Measurements from ENCODE around the gene BHLHE40.

Gene BHLHE40

DNA sequence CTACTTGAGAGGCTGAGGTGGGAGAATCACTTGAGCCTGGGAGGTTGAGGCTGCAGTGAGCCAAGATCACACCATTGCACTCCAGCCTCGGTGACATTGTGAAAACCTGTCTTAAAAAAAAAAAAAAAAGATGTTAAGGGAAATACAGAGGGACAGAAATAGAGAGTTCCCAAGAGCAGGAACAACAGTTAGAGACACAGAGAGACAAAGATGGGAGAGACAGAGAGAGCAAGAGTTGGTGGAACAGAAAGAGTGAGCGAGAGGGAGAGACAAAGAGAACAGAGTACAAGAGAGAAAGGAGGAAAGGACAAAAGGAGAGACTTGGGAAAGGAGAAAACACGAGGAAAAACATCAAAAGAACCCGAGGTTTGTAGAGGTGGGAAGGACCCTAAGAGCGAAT lies 35.8 kb downstream of the BHLHE40 start (continued):
- no peak for TF ChIP-seq ZNF70 (CRISPR knock-in tag; IDR thresholded peaks at IDR 0.05)

DNA sequence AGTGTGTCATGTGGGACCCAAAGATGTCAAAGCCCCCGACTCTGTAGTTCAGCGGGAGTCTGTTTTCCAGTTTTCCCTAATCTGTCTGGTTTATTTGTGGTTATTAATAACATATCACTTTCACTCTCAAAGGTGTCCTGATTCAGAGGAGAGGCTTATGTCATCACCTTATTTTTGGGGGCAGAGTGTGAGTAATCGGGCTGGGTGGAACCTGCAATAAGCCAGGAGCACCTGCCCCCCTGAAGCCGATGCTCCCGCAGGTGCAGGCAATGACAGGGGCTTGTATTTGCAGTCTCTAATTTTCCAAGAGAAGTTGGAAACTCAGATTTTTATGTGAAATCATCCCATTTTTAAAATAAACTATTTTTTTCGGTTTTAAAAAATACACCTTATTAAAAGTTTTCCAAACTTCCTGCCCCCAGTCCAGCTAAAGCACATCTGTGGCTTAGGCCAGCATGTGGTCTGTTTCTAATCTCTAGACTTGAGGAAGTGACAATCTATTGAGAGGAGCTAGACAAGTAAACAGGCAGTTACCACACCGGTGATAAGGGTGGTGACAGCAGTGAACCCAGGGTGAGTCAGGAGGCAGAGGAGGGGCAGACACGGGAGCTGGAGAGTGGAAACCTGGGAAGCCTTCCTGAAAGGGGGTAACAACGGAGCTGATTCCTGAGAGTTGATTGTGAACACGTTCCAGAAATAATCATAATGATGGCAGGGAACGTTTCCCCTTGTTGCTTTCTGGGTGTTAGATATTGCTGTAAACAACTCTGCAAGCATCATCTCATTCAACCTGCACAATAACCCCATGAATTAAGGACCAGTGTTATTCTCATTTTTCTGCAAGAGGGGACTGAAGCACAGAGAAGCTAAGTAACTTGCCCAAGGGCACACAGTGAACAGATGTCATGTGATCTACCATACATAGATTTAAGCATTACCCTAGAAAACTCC lies 37.2 kb downstream of the BHLHE40 start:
- TF ChIP-seq, protein P1, sequence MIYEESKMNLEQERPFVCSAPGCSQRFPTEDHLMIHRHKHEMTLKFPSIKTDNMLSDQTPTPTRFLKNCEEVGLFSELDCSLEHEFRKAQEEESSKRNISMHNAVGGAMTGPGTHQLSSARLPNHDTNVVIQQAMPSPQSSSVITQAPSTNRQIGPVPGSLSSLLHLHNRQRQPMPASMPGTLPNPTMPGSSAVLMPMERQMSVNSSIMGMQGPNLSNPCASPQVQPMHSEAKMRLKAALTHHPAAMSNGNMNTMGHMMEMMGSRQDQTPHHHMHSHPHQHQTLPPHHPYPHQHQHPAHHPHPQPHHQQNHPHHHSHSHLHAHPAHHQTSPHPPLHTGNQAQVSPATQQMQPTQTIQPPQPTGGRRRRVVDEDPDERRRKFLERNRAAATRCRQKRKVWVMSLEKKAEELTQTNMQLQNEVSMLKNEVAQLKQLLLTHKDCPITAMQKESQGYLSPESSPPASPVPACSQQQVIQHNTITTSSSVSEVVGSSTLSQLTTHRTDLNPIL (CRISPR knock-in tag; IDR thresholded peaks at IDR 0.05; ENCODE audit: low read depth): no peak
- TF ChIP-seq, protein P2, sequence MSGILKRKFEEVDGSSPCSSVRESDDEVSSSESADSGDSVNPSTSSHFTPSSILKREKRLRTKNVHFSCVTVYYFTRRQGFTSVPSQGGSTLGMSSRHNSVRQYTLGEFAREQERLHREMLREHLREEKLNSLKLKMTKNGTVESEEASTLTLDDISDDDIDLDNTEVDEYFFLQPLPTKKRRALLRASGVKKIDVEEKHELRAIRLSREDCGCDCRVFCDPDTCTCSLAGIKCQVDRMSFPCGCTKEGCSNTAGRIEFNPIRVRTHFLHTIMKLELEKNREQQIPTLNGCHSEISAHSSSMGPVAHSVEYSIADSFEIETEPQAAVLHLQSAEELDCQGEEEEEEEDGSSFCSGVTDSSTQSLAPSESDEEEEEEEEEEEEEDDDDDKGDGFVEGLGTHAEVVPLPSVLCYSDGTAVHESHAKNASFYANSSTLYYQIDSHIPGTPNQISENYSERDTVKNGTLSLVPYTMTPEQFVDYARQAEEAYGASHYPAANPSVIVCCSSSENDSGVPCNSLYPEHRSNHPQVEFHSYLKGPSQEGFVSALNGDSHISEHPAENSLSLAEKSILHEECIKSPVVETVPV (CRISPR knock-in tag; IDR thresholded peaks at IDR 0.05): no peak
- no peak for TF ChIP-seq ZNF565 (CRISPR knock-in tag; conservative IDR thresholded peaks at IDR 0.05; ENCODE audit: low read depth)
- TF ChIP-seq, protein P3, sequence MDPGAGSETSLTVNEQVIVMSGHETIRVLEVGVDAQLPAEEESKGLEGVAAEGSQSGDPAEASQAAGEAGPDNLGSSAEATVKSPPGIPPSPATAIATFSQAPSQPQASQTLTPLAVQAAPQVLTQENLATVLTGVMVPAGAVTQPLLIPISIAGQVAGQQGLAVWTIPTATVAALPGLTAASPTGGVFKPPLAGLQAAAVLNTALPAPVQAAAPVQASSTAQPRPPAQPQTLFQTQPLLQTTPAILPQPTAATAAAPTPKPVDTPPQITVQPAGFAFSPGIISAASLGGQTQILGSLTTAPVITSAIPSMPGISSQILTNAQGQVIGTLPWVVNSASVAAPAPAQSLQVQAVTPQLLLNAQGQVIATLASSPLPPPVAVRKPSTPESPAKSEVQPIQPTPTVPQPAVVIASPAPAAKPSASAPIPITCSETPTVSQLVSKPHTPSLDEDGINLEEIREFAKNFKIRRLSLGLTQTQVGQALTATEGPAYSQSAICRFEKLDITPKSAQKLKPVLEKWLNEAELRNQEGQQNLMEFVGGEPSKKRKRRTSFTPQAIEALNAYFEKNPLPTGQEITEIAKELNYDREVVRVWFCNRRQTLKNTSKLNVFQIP (CRISPR knock-in tag; IDR thresholded peaks at IDR 0.05; ENCODE audit: borderline replicate concordance, low read depth): no peak
- TF ChIP-seq SNAI2 (CRISPR knock-in tag; IDR thresholded peaks at IDR 0.05): no peak
- no peak for TF ChIP-seq BACH2 (CRISPR knock-in tag; IDR thresholded peaks at IDR 0.05; ENCODE audit: borderline replicate concordance)
- TF ChIP-seq ZFP30 (CRISPR knock-in tag; IDR thresholded peaks at IDR 0.05): no peak
- TF ChIP-seq ZNF8 (CRISPR knock-in tag; IDR thresholded peaks at IDR 0.05): no peak
- TF ChIP-seq ZC3H10 (CRISPR knock-in tag; IDR thresholded peaks at IDR 0.05): no peak
- TF ChIP-seq, protein P4, sequence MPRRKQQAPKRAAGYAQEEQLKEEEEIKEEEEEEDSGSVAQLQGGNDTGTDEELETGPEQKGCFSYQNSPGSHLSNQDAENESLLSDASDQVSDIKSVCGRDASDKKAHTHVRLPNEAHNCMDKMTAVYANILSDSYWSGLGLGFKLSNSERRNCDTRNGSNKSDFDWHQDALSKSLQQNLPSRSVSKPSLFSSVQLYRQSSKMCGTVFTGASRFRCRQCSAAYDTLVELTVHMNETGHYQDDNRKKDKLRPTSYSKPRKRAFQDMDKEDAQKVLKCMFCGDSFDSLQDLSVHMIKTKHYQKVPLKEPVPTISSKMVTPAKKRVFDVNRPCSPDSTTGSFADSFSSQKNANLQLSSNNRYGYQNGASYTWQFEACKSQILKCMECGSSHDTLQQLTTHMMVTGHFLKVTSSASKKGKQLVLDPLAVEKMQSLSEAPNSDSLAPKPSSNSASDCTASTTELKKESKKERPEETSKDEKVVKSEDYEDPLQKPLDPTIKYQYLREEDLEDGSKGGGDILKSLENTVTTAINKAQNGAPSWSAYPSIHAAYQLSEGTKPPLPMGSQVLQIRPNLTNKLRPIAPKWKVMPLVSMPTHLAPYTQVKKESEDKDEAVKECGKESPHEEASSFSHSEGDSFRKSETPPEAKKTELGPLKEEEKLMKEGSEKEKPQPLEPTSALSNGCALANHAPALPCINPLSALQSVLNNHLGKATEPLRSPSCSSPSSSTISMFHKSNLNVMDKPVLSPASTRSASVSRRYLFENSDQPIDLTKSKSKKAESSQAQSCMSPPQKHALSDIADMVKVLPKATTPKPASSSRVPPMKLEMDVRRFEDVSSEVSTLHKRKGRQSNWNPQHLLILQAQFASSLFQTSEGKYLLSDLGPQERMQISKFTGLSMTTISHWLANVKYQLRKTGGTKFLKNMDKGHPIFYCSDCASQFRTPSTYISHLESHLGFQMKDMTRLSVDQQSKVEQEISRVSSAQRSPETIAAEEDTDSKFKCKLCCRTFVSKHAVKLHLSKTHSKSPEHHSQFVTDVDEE (CRISPR knock-in tag; IDR thresholded peaks at IDR 0.05): no peak
- TF ChIP-seq, protein P5, sequence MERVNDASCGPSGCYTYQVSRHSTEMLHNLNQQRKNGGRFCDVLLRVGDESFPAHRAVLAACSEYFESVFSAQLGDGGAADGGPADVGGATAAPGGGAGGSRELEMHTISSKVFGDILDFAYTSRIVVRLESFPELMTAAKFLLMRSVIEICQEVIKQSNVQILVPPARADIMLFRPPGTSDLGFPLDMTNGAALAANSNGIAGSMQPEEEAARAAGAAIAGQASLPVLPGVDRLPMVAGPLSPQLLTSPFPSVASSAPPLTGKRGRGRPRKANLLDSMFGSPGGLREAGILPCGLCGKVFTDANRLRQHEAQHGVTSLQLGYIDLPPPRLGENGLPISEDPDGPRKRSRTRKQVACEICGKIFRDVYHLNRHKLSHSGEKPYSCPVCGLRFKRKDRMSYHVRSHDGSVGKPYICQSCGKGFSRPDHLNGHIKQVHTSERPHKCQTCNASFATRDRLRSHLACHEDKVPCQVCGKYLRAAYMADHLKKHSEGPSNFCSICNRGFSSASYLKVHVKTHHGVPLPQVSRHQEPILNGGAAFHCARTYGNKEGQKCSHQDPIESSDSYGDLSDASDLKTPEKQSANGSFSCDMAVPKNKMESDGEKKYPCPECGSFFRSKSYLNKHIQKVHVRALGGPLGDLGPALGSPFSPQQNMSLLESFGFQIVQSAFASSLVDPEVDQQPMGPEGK (CRISPR knock-in tag; IDR thresholded peaks at IDR 0.05; ENCODE audit: borderline replicate concordance): no peak
- no peak for TF ChIP-seq ZFP3 (CRISPR knock-in tag; IDR thresholded peaks at IDR 0.05)
- no peak for TF ChIP-seq CSDC2 (CRISPR knock-in tag; IDR thresholded peaks at IDR 0.05)
- peak; percentile 41; the same call in 2 of the 3 replicates for ATAC-seq

DNA sequence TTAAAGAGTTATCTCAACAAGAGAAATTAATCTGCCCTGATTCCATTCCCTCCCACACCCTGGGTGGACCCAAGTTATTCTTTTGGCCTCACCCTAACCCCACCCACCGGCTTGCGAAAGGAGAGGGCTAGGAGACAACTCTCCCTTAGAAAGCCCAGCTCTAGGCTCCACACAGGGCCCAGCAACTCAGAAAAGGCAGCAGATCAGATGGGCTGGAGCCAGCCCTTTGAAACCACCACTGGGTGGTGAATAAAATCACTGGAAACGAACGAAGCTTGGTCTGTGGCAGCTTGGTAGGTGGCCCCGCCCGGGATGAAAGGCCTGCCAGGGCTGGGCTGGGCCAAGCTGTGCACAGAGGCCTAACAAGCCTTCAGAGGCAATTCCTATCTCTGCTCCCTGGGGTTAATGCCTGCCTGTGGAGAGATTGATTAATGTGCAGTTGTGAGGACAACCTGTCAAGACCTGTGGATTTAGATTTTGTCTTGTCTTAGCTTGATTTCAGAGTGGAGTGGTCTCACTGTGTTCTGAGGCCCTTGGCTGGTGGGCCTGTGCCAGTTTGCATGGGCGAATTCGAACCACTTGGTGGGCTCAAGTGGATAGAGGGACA lies 38.8 kb downstream of the BHLHE40 start:
- TF ChIP-seq ZNF8 (CRISPR knock-in tag; IDR thresholded peaks at IDR 0.05): no peak
- TF ChIP-seq SNAI2 (CRISPR knock-in tag; IDR thresholded peaks at IDR 0.05): no peak
- TF ChIP-seq ZNF70 (CRISPR knock-in tag; IDR thresholded peaks at IDR 0.05): no peak
- TF ChIP-seq, protein P2 (CRISPR knock-in tag; IDR thresholded peaks at IDR 0.05): no peak
- TF ChIP-seq, protein P1 (CRISPR knock-in tag; IDR thresholded peaks at IDR 0.05; ENCODE audit: low read depth): no peak
- TF ChIP-seq ISL1 (CRISPR knock-in tag; IDR thresholded peaks at IDR 0.05): no peak
- TF ChIP-seq, protein P4 (CRISPR knock-in tag; IDR thresholded peaks at IDR 0.05): no peak
- no peak for TF ChIP-seq TOX (CRISPR knock-in tag; IDR thresholded peaks at IDR 0.05; ENCODE audit: borderline replicate concordance)
- no peak for TF ChIP-seq RARB (CRISPR knock-in tag; IDR thresholded peaks at IDR 0.05)
- TF ChIP-seq CSDC2 (CRISPR knock-in tag; IDR thresholded peaks at IDR 0.05): no peak
- TF ChIP-seq BACH2 (CRISPR knock-in tag; IDR thresholded peaks at IDR 0.05; ENCODE audit: borderline replicate concordance): no peak
- TF ChIP-seq GLIS3 (CRISPR knock-in tag; IDR thresholded peaks at IDR 0.05): no peak
- no peak for TF ChIP-seq ZFP30 (CRISPR knock-in tag; IDR thresholded peaks at IDR 0.05)

More for the DNA sequence above, 38.8 kb downstream of the BHLHE40 start:
- ATAC-seq: no peak; the same call in 1 of the 3 replicates
